Vagina (tissue), 2 donors: ENCODE measurements around the gene DPYSL5. TPM values are rescaled to one million over a fixed set of nuclear protein-coding genes. Genes with fewer than 3 reads are reported as not detected.

Experiments
- DNase-seq, 2 donors: peaks; one replicate each; pipeline ENCODE4 v3.0.0-alpha.2; 2017; ENCODE audit errors: extremely low spot score in 2 of 2
- H3K27ac ChIP-seq: fragments of 200-600 bp; sonication (generic); one replicate; pipeline ENCODE4 v1.5.1; 2019
- H3K27me3 ChIP-seq: fragments of 200-600 bp; sonication (generic); one replicate; pipeline ENCODE4 v1.5.1; 2019
- H3K36me3 ChIP-seq, 2 donors: fragments of 200-600 bp; sonication (generic); one replicate each; pipeline ENCODE4 v1.5.1; 2017 to 2019
- H3K4me1 ChIP-seq: fragments of 200-600 bp; sonication (generic); one replicate; pipeline ENCODE4 v1.5.1; 2019
- H3K4me3 ChIP-seq, 2 donors: fragments of 200-600 bp; sonication (generic); 1 replicate in 1 of 2; 2 replicates in 1 of 2; pipeline ENCODE4 v1.5.1; 2016 to 2019
- H3K9me3 ChIP-seq: fragments of 200-600 bp; sonication (generic); one replicate; pipeline ENCODE4 v1.5.1; 2019
- CTCF ChIP-seq, 3 experiments: fragments of 450-650 bp in 2 of 3; fragments of 200-600 bp in 1 of 3; sonication (generic) in 1 of 3; IDR thresholded peaks; one replicate each; pipeline ENCODE4 v1.5.1; 2017 to 2019; ENCODE audit warnings: antibody characterized with exemption in 3 of 3, mild to moderate bottlenecking in 2 of 3, moderate library complexity in 2 of 3
- POLR2A ChIP-seq, 2 donors: fragments of 450-650 bp; IDR thresholded peaks; one replicate each; pipeline ENCODE4 v1.6.1; 2017; ENCODE audit warnings: antibody characterized with exemption in 2 of 2, mild to moderate bottlenecking in 2 of 2, moderate library complexity in 2 of 2
- POLR2AphosphoS5 ChIP-seq, 2 donors: sonication (generic); formaldehyde crosslinking; IDR thresholded peaks; one replicate each; pipeline ENCODE4 v1.9.0; 2017; ENCODE audit warnings: antibody characterized with exemption in 2 of 2, mild to moderate bottlenecking in 2 of 2, low read depth in 1 of 2; ENCODE audit not compliant: insufficient read depth in 1 of 2
- intact Hi-C: fragments of 100-400 bp; cut with DNase I; formaldehyde crosslinking; loops from one replicate; pipeline ENCODE4 v1.15.1; 2023
- total RNA-seq: library from RNA; depleted of rRNA; stranded (reverse); fragments of >200 nt; gene quantifications from one replicate; pipeline ENCODE4 v1.2.3, GENCODE V29; 2016

Gene DPYSL5
- 0.74 TPM for total RNA-seq

- Histone ChIP-seq H3K9me3 (no peaks in the 10 kb centered on the region), H3K36me3 (no peaks in the 10 kb centered on the region), H3K27ac (no peak within 1 kb of the TSS), H3K4me3 (peak within 1 kb of the TSS; percentile 30 to 55), H3K4me1 (peaks cover 38% of the 10 kb centered on the region), H3K27me3 (peaks cover 22% of the 10 kb centered on the region)
- TF ChIP-seq POLR2AphosphoS5 (IDR thresholded peaks at IDR 0.05; ENCODE audit: insufficient read depth in 1 of 2, low read depth in 1 of 2) (no peak), CTCF (IDR thresholded peaks at IDR 0.05) (no peak), POLR2A (IDR thresholded peaks at IDR 0.05) (no peak)
- no peak for DNase-seq
- intact Hi-C loops: loop anchor here (5.0 kb wide), 1 partner anchor 95 kb away; no protein-coding TSS in a partner anchor
Measured at GRCh38 chr2:26847655-26848335, at the start of gene DPYSL5. Gene DPYSL5 (plus strand): TSS chr2:26848132. CDS start chr2:26898500, 50,368 bp downstream.

- no peak overlapping the region for H3K4me3 ChIP-seq
- no peaks in the 10 kb centered on the region for H3K9me3 ChIP-seq
- no peaks in the 10 kb centered on the region for H3K36me3 ChIP-seq
- no peak for DNase-seq
- no peaks in the 10 kb centered on the region for H3K4me1 ChIP-seq
- H3K27ac ChIP-seq: no peak overlapping the region
- intact Hi-C loops: no loop called here
- no peaks in the 10 kb centered on the region for H3K27me3 ChIP-seq
- no peak for TF ChIP-seq CTCF (IDR thresholded peaks at IDR 0.05)
- no peak for TF ChIP-seq POLR2A (IDR thresholded peaks at IDR 0.05)
- no peak for TF ChIP-seq POLR2AphosphoS5 (IDR thresholded peaks at IDR 0.05; ENCODE audit: insufficient read depth in 1 of 2, low read depth in 1 of 2)
Measured at GRCh38 chr2:26801328-26801727, 46.6 kb upstream of the DPYSL5 start.

- no peak for DNase-seq
- no peaks in the 10 kb centered on the region for H3K4me1 ChIP-seq
- intact Hi-C loops: no loop called here
- no peaks in the 10 kb centered on the region for H3K36me3 ChIP-seq
- H3K27me3 ChIP-seq: no peaks in the 10 kb centered on the region
- H3K27ac ChIP-seq: no peak overlapping the region
- no peak overlapping the region for H3K4me3 ChIP-seq
- no peaks in the 10 kb centered on the region for H3K9me3 ChIP-seq
- TF ChIP-seq POLR2A (IDR thresholded peaks at IDR 0.05) (no peak), POLR2AphosphoS5 (IDR thresholded peaks at IDR 0.05; ENCODE audit: insufficient read depth in 1 of 2, low read depth in 1 of 2) (no peak), CTCF (IDR thresholded peaks at IDR 0.05) (no peak)
Measured at GRCh38 chr2:26801796-26802195, 46.1 kb upstream of the DPYSL5 start.

GRCh38 chr2:26805241-26805676 is 42.7 kb upstream of the DPYSL5 start:
- intact Hi-C loops: no loop called here
- H3K27ac ChIP-seq: no peak overlapping the region
- H3K36me3 ChIP-seq: no peaks in the 10 kb centered on the region
- no peaks in the 10 kb centered on the region for H3K27me3 ChIP-seq
- no peaks in the 10 kb centered on the region for H3K9me3 ChIP-seq
- no peaks in the 10 kb centered on the region for H3K4me1 ChIP-seq
- no peak for TF ChIP-seq POLR2A (IDR thresholded peaks at IDR 0.05)
- no peak for TF ChIP-seq POLR2AphosphoS5 (IDR thresholded peaks at IDR 0.05; ENCODE audit: insufficient read depth in 1 of 2, low read depth in 1 of 2)
- no peak for TF ChIP-seq CTCF (IDR thresholded peaks at IDR 0.05)
- no peak overlapping the region for H3K4me3 ChIP-seq
- no peak for DNase-seq

- no peak overlapping the region for H3K4me3 ChIP-seq
- H3K27me3 ChIP-seq: no peaks in the 10 kb centered on the region
- intact Hi-C loops: no loop called here
- no peaks in the 10 kb centered on the region for H3K4me1 ChIP-seq
- H3K27ac ChIP-seq: no peak overlapping the region
- H3K9me3 ChIP-seq: no peaks in the 10 kb centered on the region
- no peak for DNase-seq
- TF ChIP-seq POLR2AphosphoS5 (IDR thresholded peaks at IDR 0.05; ENCODE audit: insufficient read depth in 1 of 2, low read depth in 1 of 2): no peak
- TF ChIP-seq POLR2A (IDR thresholded peaks at IDR 0.05): no peak
- TF ChIP-seq CTCF (IDR thresholded peaks at IDR 0.05): no peak
- H3K36me3 ChIP-seq: no peaks in the 10 kb centered on the region
Measured at GRCh38 chr2:26807788-26808460, 40.0 kb upstream of the DPYSL5 start.
